ENCODE measurements around the gene DIABLO.

Gene DIABLO

GRCh38 chr12:122238861-122239260, 13.0 kb upstream of the DIABLO start:
- H3K4me1 Mint-ChIP-seq (ENCODE audit: low read depth in 2 of 2) = peaks cover 8 to 18% of the 10 kb centered on the region in 2 donors
- H3K27ac Mint-ChIP-seq = peak overlapping the region in 1 of 2 donors; percentile 72
- H3K27me3 Mint-ChIP-seq = no peaks in the 10 kb centered on the region
- H3K9me3 Mint-ChIP-seq = no peaks in the 10 kb centered on the region
- H3K36me3 Mint-ChIP-seq (ENCODE audit: insufficient read depth) = peaks cover 79% of the 10 kb centered on the region
- ATAC-seq (replicated peaks) (no peak), DNase-seq (no peak)
- no peak overlapping the region for H3K4me3 Mint-ChIP-seq

- Mint-ChIP-seq H3K4me3 (no peak overlapping the region), H3K27ac (no peak overlapping the region), H3K4me1 (ENCODE audit: low read depth in 2 of 2) (peaks cover 2 to 7% of the 10 kb centered on the region in 2 donors), H3K36me3 (ENCODE audit: insufficient read depth) (peaks cover 85% of the 10 kb centered on the region), H3K9me3 (no peaks in the 10 kb centered on the region), H3K27me3 (no peaks in the 10 kb centered on the region)
- DNase-seq (no peak), ATAC-seq (replicated peaks) (no peak)
These were observed 9.9 kb upstream of the DIABLO start for GRCh38 chr12:122235741-122236140.

DNA sequence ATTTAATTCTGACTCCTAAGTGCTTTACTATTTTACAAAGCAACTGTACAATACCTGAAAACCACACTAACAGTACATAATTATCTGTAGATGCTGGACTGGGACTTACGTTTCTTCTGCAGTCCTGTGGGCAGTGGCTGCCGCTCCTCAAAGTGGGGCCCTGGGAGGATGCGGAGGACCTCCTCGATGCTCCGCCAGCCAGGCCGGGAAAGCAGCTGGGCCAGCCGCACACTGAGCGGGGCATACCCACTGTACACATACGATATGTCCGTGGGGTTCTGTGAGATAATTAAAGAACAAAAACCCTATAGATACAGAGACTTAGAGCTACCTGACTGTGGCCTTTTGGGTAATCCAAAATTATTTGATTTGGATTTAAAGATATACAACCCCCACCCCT, 6.8 kb upstream of the DIABLO start:
- DNase-seq (no peak), ATAC-seq (replicated peaks) (no peak)
- no peaks in the 10 kb centered on the region for H3K9me3 Mint-ChIP-seq
- peaks cover 12% of the 10 kb centered on the region in 2 donors for H3K4me1 Mint-ChIP-seq (ENCODE audit: low read depth in 2 of 2)
- no peak overlapping the region for H3K4me3 Mint-ChIP-seq
- H3K27ac Mint-ChIP-seq = no peak overlapping the region
- H3K36me3 Mint-ChIP-seq (ENCODE audit: insufficient read depth) = peaks cover 70% of the 10 kb centered on the region
- no peaks in the 10 kb centered on the region for H3K27me3 Mint-ChIP-seq

DNA sequence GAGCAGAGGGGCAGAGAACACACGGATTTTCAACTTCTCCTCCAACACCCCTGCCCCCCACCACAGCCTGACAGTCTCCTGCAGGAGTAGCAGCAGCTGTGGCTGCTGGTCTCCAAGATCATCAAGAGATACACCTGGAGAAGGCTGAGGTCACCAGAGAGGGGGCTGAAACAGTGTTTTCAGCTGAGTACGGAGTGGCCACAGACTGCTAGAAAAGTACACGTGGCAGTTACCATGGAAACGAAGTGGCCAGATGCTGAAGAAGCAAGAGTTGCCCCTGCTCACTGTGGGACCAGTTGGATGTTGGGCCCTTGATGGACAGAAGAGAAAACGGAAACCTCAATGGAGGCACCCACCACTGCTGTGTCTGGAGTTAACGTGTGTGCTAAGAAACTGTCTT, 4.9 kb upstream of the DIABLO start:
- Mint-ChIP-seq H3K4me1 (ENCODE audit: low read depth in 2 of 2) (peaks cover 23 to 24% of the 10 kb centered on the region in 2 donors), H3K4me3 (no peak overlapping the region), H3K27me3 (no peaks in the 10 kb centered on the region), H3K36me3 (ENCODE audit: insufficient read depth) (peaks cover 62% of the 10 kb centered on the region), H3K9me3 (no peaks in the 10 kb centered on the region), H3K27ac (no peak overlapping the region)
- no peak for DNase-seq
- ATAC-seq (replicated peaks) = no peak

DNA sequence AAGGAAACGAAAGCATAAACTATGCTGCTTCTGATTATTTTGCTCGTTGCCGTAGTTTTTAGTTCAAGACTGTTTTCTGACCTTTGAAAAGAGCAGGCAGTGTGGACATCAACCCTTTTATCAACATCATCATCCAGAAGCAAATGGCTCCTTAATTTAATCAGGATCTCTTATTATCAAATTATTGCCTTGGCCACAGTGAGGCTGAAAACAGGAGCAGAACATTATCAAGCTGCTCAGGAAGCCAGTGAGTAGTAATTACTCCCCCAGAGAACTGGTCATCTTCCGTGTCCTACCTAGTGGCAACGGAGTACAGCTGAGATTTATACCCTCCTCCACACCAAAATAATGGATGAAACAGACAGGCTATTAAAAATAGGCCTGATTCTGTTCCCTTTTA, 2.2 kb upstream of the DIABLO start:
- peaks cover 35 to 38% of the 10 kb centered on the region in 2 donors for H3K4me1 Mint-ChIP-seq (ENCODE audit: low read depth in 2 of 2)

GRCh38 chr12:122227341-122227740, 1.5 kb upstream of the DIABLO start:
- DNase-seq (peak; percentile 87 to 88 (median 87)), ATAC-seq (replicated peaks) (peak; percentile 68)
- Mint-ChIP-seq H3K4me1 (ENCODE audit: low read depth in 2 of 2) (peaks cover 39 to 41% of the 10 kb centered on the region in 2 donors), H3K27ac (peak overlapping the region; percentile 84 to 92), H3K9me3 (no peaks in the 10 kb centered on the region), H3K27me3 (no peaks in the 10 kb centered on the region), H3K36me3 (ENCODE audit: insufficient read depth) (peaks cover 58% of the 10 kb centered on the region), H3K4me3 (peak overlapping the region; percentile 85 to 94)

More for the DNA sequence above, 2.2 kb upstream of the DIABLO start:
- Mint-ChIP-seq H3K27me3 (no peaks in the 10 kb centered on the region), H3K4me3 (peak overlapping the region; percentile 85 to 94), H3K27ac (peak overlapping the region; percentile 84 to 92), H3K36me3 (ENCODE audit: insufficient read depth) (peaks cover 58% of the 10 kb centered on the region), H3K9me3 (no peaks in the 10 kb centered on the region)
- DNase-seq (no peak), ATAC-seq (replicated peaks) (no peak)

DNA sequence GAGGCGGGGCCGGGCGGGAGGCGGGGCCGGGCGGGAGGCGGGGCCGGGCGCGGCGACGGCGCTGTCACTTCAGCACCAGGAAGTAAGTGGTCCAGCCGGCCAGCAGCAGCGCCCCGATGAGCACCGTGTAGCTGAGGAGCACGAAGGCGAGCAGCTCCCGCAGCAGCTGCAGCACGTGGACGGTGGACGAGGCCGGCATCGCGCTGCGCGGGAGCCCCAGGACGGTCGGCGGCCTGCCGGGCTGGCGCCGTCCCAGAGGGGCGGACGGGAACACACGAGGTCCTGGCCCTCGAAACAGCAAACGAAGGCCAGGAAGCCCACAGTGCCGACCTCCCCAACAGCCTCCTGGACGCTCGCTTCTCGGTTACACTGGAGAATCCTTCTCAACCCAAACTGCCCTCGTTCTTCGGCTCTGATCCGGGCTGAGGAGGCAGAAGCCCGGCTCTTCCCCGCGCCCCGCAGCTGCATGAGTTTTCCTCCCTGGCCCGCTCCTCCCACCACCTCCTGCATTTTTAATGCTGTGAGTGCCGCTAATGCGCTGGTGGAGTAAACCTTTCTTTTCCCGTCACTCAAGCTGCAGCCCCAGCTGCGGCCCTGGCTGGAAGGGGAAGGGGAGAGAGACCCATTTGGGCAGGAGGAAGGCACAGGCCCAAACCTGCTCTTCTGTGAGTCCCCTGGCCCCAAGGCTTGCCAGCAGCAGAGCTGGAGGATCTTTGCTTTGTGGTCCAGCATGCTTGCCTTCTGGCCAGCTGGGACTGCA, 694 bp upstream of the DIABLO start:
- H3K27ac Mint-ChIP-seq = peak overlapping the region; percentile 95 to 98
- ATAC-seq (replicated peaks) = no peak

DNA sequence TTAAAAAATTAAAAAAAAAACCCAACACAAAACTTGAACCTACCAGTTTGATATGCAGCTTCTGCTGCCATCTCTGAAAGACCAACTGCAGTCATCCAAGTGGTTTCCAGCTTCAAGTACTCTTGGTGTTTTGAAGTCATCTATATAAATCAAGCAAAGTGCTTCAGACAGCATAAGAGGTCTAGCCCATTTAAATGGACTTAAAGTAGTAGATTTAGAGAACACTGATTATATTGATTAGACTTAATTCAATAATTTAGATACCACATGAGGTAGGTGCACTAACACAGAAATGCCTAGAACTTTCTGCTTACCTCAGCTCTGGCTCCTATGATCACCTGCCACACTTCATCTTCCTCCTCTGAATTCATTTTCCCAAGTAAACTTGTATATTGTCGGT, 9.4 kb downstream of the DIABLO start:
- no peak overlapping the region for H3K4me3 Mint-ChIP-seq
- H3K27me3 Mint-ChIP-seq = no peaks in the 10 kb centered on the region
- H3K9me3 Mint-ChIP-seq = no peaks in the 10 kb centered on the region
- ATAC-seq (replicated peaks) = no peak
- no peak for DNase-seq
- peaks cover 0 to 8% of the 10 kb centered on the region in 2 donors for H3K4me1 Mint-ChIP-seq (ENCODE audit: low read depth in 2 of 2)
- H3K27ac Mint-ChIP-seq = no peak overlapping the region
- peaks cover 96% of the 10 kb centered on the region for H3K36me3 Mint-ChIP-seq (ENCODE audit: insufficient read depth)

More for the DNA sequence above, 694 bp upstream of the DIABLO start:
- Mint-ChIP-seq H3K9me3 (no peaks in the 10 kb centered on the region), H3K27me3 (no peaks in the 10 kb centered on the region), H3K4me1 (ENCODE audit: low read depth in 2 of 2) (peaks cover 39 to 41% of the 10 kb centered on the region in 2 donors), H3K36me3 (ENCODE audit: insufficient read depth) (peaks cover 58% of the 10 kb centered on the region), H3K4me3 (peak overlapping the region; percentile 85 to 94)
- DNase-seq = peak in 1 of 3 experiments; percentile 12

DNA sequence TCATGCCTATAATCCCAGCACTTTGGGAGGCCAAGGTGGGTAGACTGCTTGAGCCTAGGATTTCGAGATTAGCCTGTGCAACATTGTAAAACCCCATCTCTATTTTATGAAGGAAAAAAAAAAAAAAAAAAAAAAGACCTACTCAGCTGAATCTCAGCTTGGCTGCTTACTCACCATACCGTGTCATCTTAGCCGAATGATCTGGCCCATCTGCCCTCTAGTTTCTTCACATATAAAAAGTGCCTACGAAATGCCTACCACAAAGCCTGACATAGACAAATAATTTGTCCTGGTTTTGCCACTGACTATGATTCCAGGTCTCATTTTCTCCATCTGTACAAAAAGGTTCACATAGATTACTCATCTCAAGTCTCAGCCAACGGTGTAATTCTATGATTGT, 10.1 kb downstream of the DIABLO start:
- no peak for DNase-seq
- no peaks in the 10 kb centered on the region for H3K27me3 Mint-ChIP-seq
- no peak for ATAC-seq (replicated peaks)
- H3K4me1 Mint-ChIP-seq (ENCODE audit: low read depth in 2 of 2) = peaks cover 0 to 5% of the 10 kb centered on the region in 2 donors
- peaks cover 96% of the 10 kb centered on the region for H3K36me3 Mint-ChIP-seq (ENCODE audit: insufficient read depth)
- H3K4me3 Mint-ChIP-seq = no peak overlapping the region
- H3K9me3 Mint-ChIP-seq = no peaks in the 10 kb centered on the region
- no peak overlapping the region for H3K27ac Mint-ChIP-seq

- peaks cover 80% of the 10 kb centered on the region for H3K36me3 Mint-ChIP-seq (ENCODE audit: insufficient read depth)
- H3K27me3 Mint-ChIP-seq = peaks cover 0 to 8% of the 10 kb centered on the region in 2 donors
- peak overlapping the region in 1 of 2 donors; percentile 60 for H3K27ac Mint-ChIP-seq
These were observed 17.6 kb downstream of the DIABLO start for GRCh38 chr12:122208073-122208820.

GRCh38 chr12:122207391-122207790, 18.5 kb downstream of the DIABLO start:
- Mint-ChIP-seq H3K36me3 (ENCODE audit: insufficient read depth) (peaks cover 73% of the 10 kb centered on the region), H3K27ac (peak overlapping the region; percentile 18 to 60)

More at GRCh38 chr12:122208073-122208820, 17.6 kb downstream of the DIABLO start:
- Mint-ChIP-seq H3K9me3 (no peaks in the 10 kb centered on the region), H3K4me3 (no peak overlapping the region), H3K4me1 (ENCODE audit: low read depth in 2 of 2) (peaks cover 9 to 10% of the 10 kb centered on the region in 2 donors)
- no peak for DNase-seq
- no peak for ATAC-seq (replicated peaks)

DNA sequence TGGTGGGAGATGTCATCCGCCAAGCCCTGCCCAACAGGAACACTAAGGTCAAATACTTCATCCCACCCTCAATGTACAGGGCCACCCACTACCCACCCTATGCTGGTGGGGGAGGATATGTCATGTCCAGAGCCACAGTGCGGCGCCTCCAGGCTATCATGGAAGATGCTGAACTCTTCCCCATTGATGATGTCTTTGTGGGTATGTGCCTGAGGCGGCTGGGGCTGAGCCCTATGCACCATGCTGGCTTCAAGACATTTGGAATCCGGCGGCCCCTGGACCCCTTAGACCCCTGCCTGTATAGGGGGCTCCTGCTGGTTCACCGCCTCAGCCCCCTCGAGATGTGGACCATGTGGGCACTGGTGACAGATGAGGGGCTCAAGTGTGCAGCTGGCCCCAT, 18.9 kb downstream of the DIABLO start:
- Mint-ChIP-seq H3K9me3 (no peaks in the 10 kb centered on the region), H3K4me1 (ENCODE audit: low read depth in 2 of 2) (peaks cover 9 to 12% of the 10 kb centered on the region in 2 donors), H3K4me3 (peak overlapping the region in 1 of 2 donors; percentile 40), H3K27ac (peak overlapping the region in 1 of 2 donors; percentile 30), H3K27me3 (peaks cover 0 to 8% of the 10 kb centered on the region in 2 donors), H3K36me3 (ENCODE audit: insufficient read depth) (peaks cover 69% of the 10 kb centered on the region)
- ATAC-seq (replicated peaks) (no peak), DNase-seq (no peak)

More at GRCh38 chr12:122207391-122207790, 18.5 kb downstream of the DIABLO start:
- Mint-ChIP-seq H3K4me1 (ENCODE audit: low read depth in 2 of 2) (peaks cover 9 to 12% of the 10 kb centered on the region in 2 donors), H3K27me3 (peaks cover 0 to 8% of the 10 kb centered on the region in 2 donors), H3K4me3 (no peak overlapping the region), H3K9me3 (no peaks in the 10 kb centered on the region)
- DNase-seq (no peak), ATAC-seq (replicated peaks) (no peak)

DNA sequence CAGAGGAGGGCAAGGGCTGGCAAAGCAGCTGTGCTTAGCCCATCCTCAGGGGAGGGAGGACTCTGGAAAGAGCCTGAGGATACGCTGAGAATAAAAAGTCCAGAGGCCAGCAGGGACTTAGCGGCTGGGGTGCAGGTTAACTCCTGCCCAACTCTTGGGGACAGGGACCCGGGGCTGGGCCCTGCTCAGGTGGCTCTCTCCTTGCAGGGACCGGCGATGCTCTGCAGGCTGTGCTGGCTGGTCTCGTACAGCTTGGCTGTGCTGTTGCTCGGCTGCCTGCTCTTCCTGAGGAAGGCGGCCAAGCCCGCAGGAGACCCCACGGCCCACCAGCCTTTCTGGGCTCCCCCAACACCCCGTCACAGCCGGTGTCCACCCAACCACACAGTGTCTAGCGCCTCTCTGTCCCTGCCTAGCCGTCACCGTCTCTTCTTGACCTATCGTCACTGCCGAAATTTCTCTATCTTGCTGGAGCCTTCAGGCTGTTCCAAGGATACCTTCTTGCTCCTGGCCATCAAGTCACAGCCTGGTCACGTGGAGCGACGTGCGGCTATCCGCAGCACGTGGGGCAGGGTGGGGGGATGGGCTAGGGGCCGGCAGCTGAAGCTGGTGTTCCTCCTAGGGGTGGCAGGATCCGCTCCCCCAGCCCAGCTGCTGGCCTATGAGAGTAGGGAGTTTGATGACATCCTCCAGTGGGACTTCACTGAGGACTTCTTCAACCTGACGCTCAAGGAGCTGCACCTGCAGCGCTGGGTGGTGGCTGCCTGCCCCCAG, 19.6 kb downstream of the DIABLO start:
- DNase-seq = no peak
- H3K27me3 Mint-ChIP-seq = peaks cover 0 to 8% of the 10 kb centered on the region in 2 donors
- ATAC-seq (replicated peaks) = no peak
- H3K36me3 Mint-ChIP-seq (ENCODE audit: insufficient read depth) = peaks cover 63% of the 10 kb centered on the region
- no peaks in the 10 kb centered on the region for H3K9me3 Mint-ChIP-seq
- H3K27ac Mint-ChIP-seq = peak overlapping the region in 1 of 2 donors; percentile 30
- H3K4me3 Mint-ChIP-seq = peak overlapping the region in 1 of 2 donors; percentile 40
- H3K4me1 Mint-ChIP-seq (ENCODE audit: low read depth in 2 of 2) = peaks cover 9 to 12% of the 10 kb centered on the region in 2 donors
